H1 (cell line): ENCODE measurements around the gene GPR180. TPM values are rescaled to one million over a fixed set of nuclear protein-coding genes. Genes with fewer than 3 reads are reported as not detected.

Source experiments
- CTCF ChIA-PET: fragments of 300-600 bp; sonication (Branson Sonifier 250); formaldehyde crosslinking; loops from one replicate; lab custom pipeline; 2021; ENCODE audit not compliant: partially characterized antibody; lab: Charles Lee
- POLR2A ChIA-PET: fragments of 300-600 bp; sonication (Branson Sonifier 250); formaldehyde crosslinking; loops from one replicate; lab custom pipeline; 2021; ENCODE audit warnings: inconsistent platforms; ENCODE audit not compliant: partially characterized antibody; lab: Charles Lee
- DNase-seq, 2 experiments: peaks; one replicate each; pipeline versions ENCODE4 v3.0.0 to v3.0.0-alpha.2; 2010 to 2022; ENCODE audit warnings: low spot score in 2 of 2, low read depth in 1 of 2, mixed read lengths in 1 of 2
- FAIRE-seq: peaks from 2 replicates; lab custom pipeline; 2011; peaks lifted over from hg19 to GRCh38; lab: Jason Lieb, UNC
- H2AFZ ChIP-seq: 2 replicates; pipeline ENCODE4 v1.8.1; 2012; ENCODE audit warnings: low read length, inconsistent platforms
- H2AK5ac ChIP-seq: 2 replicates; pipeline ENCODE4 v1.6.1; 2013; ENCODE audit warnings: low read depth, low read length
- H2BK120ac ChIP-seq: replicated peaks from 2 replicates; pipeline ENCODE3; 2013; ENCODE audit warnings: low read depth, low read length, inconsistent platforms
- H2BK12ac ChIP-seq: 2 replicates; pipeline ENCODE4 v1.6.1; 2013; ENCODE audit warnings: low read depth, low read length
- H2BK15ac ChIP-seq: 2 replicates; pipeline ENCODE4 v1.6.1; 2013; ENCODE audit warnings: low read length
- H2BK20ac ChIP-seq: 2 replicates; pipeline ENCODE4 v1.6.1; 2013; ENCODE audit warnings: low read length
- H2BK5ac ChIP-seq: 2 replicates; pipeline ENCODE4 v1.6.1; 2013; ENCODE audit warnings: low read depth, low read length
- H3K14ac ChIP-seq: 2 replicates; pipeline ENCODE4 v1.6.1; 2013; ENCODE audit warnings: inconsistent platforms; ENCODE audit not compliant: insufficient read length
- H3K18ac ChIP-seq: 2 replicates; pipeline ENCODE4 v1.6.1; 2013; ENCODE audit warnings: low read length; ENCODE audit errors: extremely low read depth
- H3K23ac ChIP-seq: 2 replicates; pipeline ENCODE4 v1.6.1; 2013; ENCODE audit warnings: inconsistent platforms; ENCODE audit not compliant: insufficient read length
- H3K23me2 ChIP-seq: 2 replicates; pipeline ENCODE4 v1.6.1; 2013; ENCODE audit warnings: low read depth, low read length
- H3K27ac ChIP-seq: 2 replicates; pipeline ENCODE4 v1.6.1; 2011; ENCODE audit warnings: low read depth, low read length, inconsistent platforms
- H3K27me3 ChIP-seq, 4 experiments: replicated peaks in 1 of 4; 1 replicate in 1 of 4; 2 replicates in 3 of 4; pipeline versions ENCODE4 v1.6.1 to v1.8.1; 2011 to 2013; ENCODE audit warnings: low read length in 3 of 4, mild to moderate bottlenecking in 3 of 4, inconsistent platforms in 2 of 4, mixed read lengths in 2 of 4, moderate library complexity in 1 of 4; ENCODE audit not compliant: control insufficient read depth in 3 of 4, insufficient read depth in 3 of 4; ENCODE audit errors: extremely low read depth in 1 of 4
- H3K36me3 ChIP-seq, 4 experiments: 2 replicates each; pipeline versions ENCODE4 v1.6.1 to v1.8.1; 2011 to 2013; ENCODE audit warnings: mild to moderate bottlenecking in 4 of 4, low read length in 3 of 4, moderate library complexity in 2 of 4, control low read depth in 1 of 4, inconsistent platforms in 1 of 4; ENCODE audit not compliant: insufficient read depth in 4 of 4, control insufficient read depth in 2 of 4
- H3K4ac ChIP-seq: replicated peaks from 2 replicates; pipeline ENCODE3; 2013; ENCODE audit warnings: low read length, low read depth, mixed read lengths, inconsistent platforms; ENCODE audit not compliant: insufficient read length
- H3K4me1 ChIP-seq, 4 experiments: replicated peaks in 1 of 4; 1 replicate in 1 of 4; 2 replicates in 3 of 4; pipeline versions ENCODE4 v1.6.1 to v1.8.1; 2011 to 2013; ENCODE audit warnings: low read length in 3 of 4, inconsistent platforms in 2 of 4, mixed read lengths in 1 of 4; ENCODE audit not compliant: insufficient read depth in 4 of 4, control insufficient read depth in 3 of 4
- H3K4me2 ChIP-seq, 2 experiments: 2 replicates each; pipeline versions ENCODE4 v1.6.1 to v1.8.1; 2011 to 2013; ENCODE audit warnings: low read depth in 2 of 2, low read length in 2 of 2, control low read depth in 1 of 2, inconsistent platforms in 1 of 2, mild to moderate bottlenecking in 1 of 2; ENCODE audit not compliant: insufficient read depth in 1 of 2
- H3K4me3 ChIP-seq, 4 experiments: fragments of 200-600, 300-600 bp in 1 of 4; sonication (generic), shearing (Covaris generic), sonication (Bioruptor Twin) in 1 of 4; 2 replicates each; pipeline versions ENCODE4 v1.5.1 to v1.8.1; 2011 to 2016; ENCODE audit warnings: low read length in 4 of 4, low read depth in 3 of 4, control low read depth in 2 of 4, inconsistent platforms in 2 of 4, mild to moderate bottlenecking in 2 of 4, mixed read lengths in 1 of 4, moderate library complexity in 1 of 4; ENCODE audit not compliant: insufficient read depth in 2 of 4; ENCODE audit errors: extremely low read depth in 1 of 4
- H3K56ac ChIP-seq: replicated peaks from 2 replicates; pipeline ENCODE3; 2013; ENCODE audit warnings: low read depth, mild to moderate bottlenecking, mixed read lengths, low read length, inconsistent platforms; ENCODE audit not compliant: insufficient read length
- H3K79me1 ChIP-seq: 2 replicates; pipeline ENCODE4 v1.6.1; 2013; ENCODE audit warnings: low read depth, low read length, control low read depth
- H3K79me2 ChIP-seq, 2 experiments: 2 replicates each; pipeline versions ENCODE4 v1.6.1 to v1.8.1; 2012 to 2013; ENCODE audit warnings: low read length in 2 of 2, mild to moderate bottlenecking in 2 of 2, inconsistent platforms in 1 of 2; ENCODE audit not compliant: insufficient read depth in 2 of 2, control insufficient read depth in 1 of 2
- H3K9ac ChIP-seq, 4 experiments: replicated peaks in 1 of 4; 1 replicate in 1 of 4; 2 replicates in 3 of 4; pipeline versions ENCODE4 v1.6.1 to v1.8.1; 2011 to 2013; ENCODE audit warnings: low read depth in 3 of 4, low read length in 3 of 4, control low read depth in 2 of 4, mild to moderate bottlenecking in 2 of 4, moderate library complexity in 2 of 4, inconsistent platforms in 1 of 4; ENCODE audit errors: extremely low read depth in 1 of 4
- H3K9me3 ChIP-seq, 2 experiments: 2 replicates each; pipeline versions ENCODE4 v1.6.1 to v1.8.1; 2012 to 2013; ENCODE audit warnings: mild to moderate bottlenecking in 2 of 2, moderate library complexity in 2 of 2, control low read depth in 1 of 2, inconsistent platforms in 1 of 2, low read depth in 1 of 2, low read length in 1 of 2, mixed read lengths in 1 of 2; ENCODE audit not compliant: insufficient read depth in 2 of 2
- H4K20me1 ChIP-seq, 2 experiments: replicated peaks in 1 of 2; 2 replicates each; pipeline versions ENCODE3 to v1.8.1; 2011 to 2013; ENCODE audit warnings: inconsistent platforms in 2 of 2, low read length in 2 of 2, mild to moderate bottlenecking in 1 of 2; ENCODE audit not compliant: insufficient read depth in 2 of 2, control insufficient read depth in 1 of 2
- H4K5ac ChIP-seq: 2 replicates; pipeline ENCODE4 v1.6.1; 2013; ENCODE audit warnings: low read length, low read depth, mixed read lengths, inconsistent platforms; ENCODE audit not compliant: insufficient read length
- H4K8ac ChIP-seq: 2 replicates; pipeline ENCODE4 v1.8.0; 2013; ENCODE audit warnings: mild to moderate bottlenecking, moderate library complexity, low read length, inconsistent platforms; ENCODE audit not compliant: insufficient read depth; ENCODE audit errors: extremely low read depth
- H4K91ac ChIP-seq: replicated peaks from 2 replicates; pipeline ENCODE3; 2013; ENCODE audit warnings: low read length, mixed read lengths, inconsistent platforms; ENCODE audit not compliant: insufficient read length
- FOSL1 ChIP-seq: IDR thresholded peaks from 2 replicates; pipeline ENCODE4 v1.6.1; 2011; ENCODE audit warnings: mild to moderate bottlenecking, low read depth, low read length, moderate library complexity; ENCODE audit not compliant: insufficient read depth
- KDM1A ChIP-seq: fragments of 200-600, 300-600 bp; sonication (generic); IDR thresholded peaks from 2 replicates; pipeline ENCODE4 v1.7.1; 2016; ENCODE audit warnings: mild to moderate bottlenecking, low read length, borderline replicate concordance
- KDM5A ChIP-seq: fragments of 200-600 bp; IDR thresholded peaks from 2 replicates; pipeline ENCODE4 v1.7.1; 2012; ENCODE audit warnings: mild to moderate bottlenecking, low read length, inconsistent platforms, mixed read lengths
- RAD21 ChIP-seq, 2 experiments: IDR thresholded peaks in 1 of 2; conservative IDR thresholded peaks in 1 of 2; 2 replicates each; pipeline ENCODE4 v1.6.1; 2011; ENCODE audit warnings: low read depth in 2 of 2, low read length in 2 of 2, improper control_type of control experiment in 1 of 2, inconsistent platforms in 1 of 2, mild to moderate bottlenecking in 1 of 2, moderate library complexity in 1 of 2
- SAP30 ChIP-seq: fragments of 300-600 bp; sonication (generic); IDR thresholded peaks from 2 replicates; pipeline ENCODE4 v1.7.1; 2012; ENCODE audit warnings: low read length, moderate library complexity, mild to moderate bottlenecking, inconsistent platforms; ENCODE audit not compliant: insufficient read depth, insufficient replicate concordance
- YY1 ChIP-seq: IDR thresholded peaks from 2 replicates; pipeline ENCODE4 v1.6.1; 2011; ENCODE audit warnings: low read depth, mild to moderate bottlenecking, low read length
- WGBS, 2 experiments: shearing (Covaris generic) in 1 of 2; methylation state at CpG; one replicate each; pipeline versions ENCODE4 v1.1.6 to v1.1.7; 2013 to 2015; ENCODE audit warnings: low lambda C conversion rate in 2 of 2, mixed read lengths in 2 of 2, inconsistent platforms in 1 of 2, low coverage in 1 of 2, missing lambda C conversion rate in 1 of 2; ENCODE audit not compliant: insufficient replicate concordance in 2 of 2, insufficient coverage in 1 of 2, insufficient read length in 1 of 2; ENCODE audit errors: extremely low coverage in 1 of 2, missing lambda C conversion rate in 1 of 2; 5-methylcytosine and 5-hydroxymethylcytosine counted together
- polyA plus RNA-seq, 7 experiments: library from polyadenylated mRNA; depleted of rRNA in 3 of 7; stranded (reverse) in 5 of 7; unstranded in 2 of 7; fragments of >200 nt in 5 of 7; fragments of 200-250 nt in 2 of 7; gene quantifications; 1 replicate in 5 of 7; 2 replicates in 1 of 7; 4 replicates in 1 of 7; pipeline versions ENCODE4 v1.2.1 to v1.2.3, GENCODE V29; 2011 to 2013; ENCODE audit warnings: missing spikeins in 2 of 7, mixed read lengths in 2 of 7
- total RNA-seq: library from RNA; stranded (reverse); fragmentation: NEBNext Ultra II Directional; extraction: Animal tissue kit (Norgen Biotek cat#: 25700); gene quantifications from 2 replicates; pipeline ENCODE4 v1.2.1, GENCODE V29; 2021

The GPR180 gene
- total and polyA plus RNA-seq, 2 of the 8 experiments (the other 6 are each of a cell fraction or from before 2014, with no cell fraction given) = 1.8 to 4.8 TPM

- ChIA-PET CTCF (interaction anchor here (1.4 to 1.5 kb wide), 2 partner anchors 11 to 38 kb away, joined by 3 read pairs; no protein-coding TSS in a partner anchor), POLR2A (no interaction called here)
- H3K4me2 ChIP-seq = no peak overlapping the region
- H3K23me2 ChIP-seq = no peaks in the 10 kb centered on the region
- H3K4me3 ChIP-seq = no peak overlapping the region
- H2BK20ac ChIP-seq = no peak overlapping the region
- H2BK5ac ChIP-seq = no peak overlapping the region
- H2BK15ac ChIP-seq = no peak overlapping the region
- H3K79me1 ChIP-seq = no peaks in the 10 kb centered on the region
- H3K36me3 ChIP-seq = no peaks in the 10 kb centered on the region
- no peak overlapping the region for H2AFZ ChIP-seq
- H3K18ac ChIP-seq = no peak overlapping the region
- H4K8ac ChIP-seq = no peak overlapping the region
- H3K79me2 ChIP-seq = no peaks in the 10 kb centered on the region
- no peak overlapping the region for H2BK12ac ChIP-seq
- no peaks in the 10 kb centered on the region for H3K27me3 ChIP-seq
- DNase-seq = no peak
- H3K23ac ChIP-seq = no peak overlapping the region
- no peaks in the 10 kb centered on the region for H3K9me3 ChIP-seq
- no peak overlapping the region for H2AK5ac ChIP-seq
- no peak overlapping the region for H3K9ac ChIP-seq
- peak; percentile 7 for FAIRE-seq
- no peak for TF ChIP-seq KDM5A
- TF ChIP-seq FOSL1 = no peak
- TF ChIP-seq YY1 = no peak
- no peak for TF ChIP-seq KDM1A
- TF ChIP-seq SAP30 = no peak
- no peak for TF ChIP-seq RAD21 (IDR thresholded peaks at IDR 0.05 in 1 of 2, conservative IDR thresholded peaks at IDR 0.05 in 1 of 2; ENCODE audit: low read depth in 2 of 2, low read length in 2 of 2)
- H3K4me1 ChIP-seq = peaks cover 0 to 7% (median 5%) of the 10 kb centered on the region in 4 experiments; a peak in 4 of 7 replicates
- H3K27ac ChIP-seq = no peak overlapping the region
- H3K14ac ChIP-seq = no peak overlapping the region
- H2BK120ac ChIP-seq = no peak overlapping the region
- H3K4ac ChIP-seq = no peak overlapping the region
- no peak overlapping the region for H3K56ac ChIP-seq
- WGBS, 2 experiments = 95% methylated on average over 1 of the region's 1 CpG; no CpG with 5 or more reads in 1 of the 2 experiments
- H4K5ac ChIP-seq = no peak overlapping the region
- no peak overlapping the region for H4K91ac ChIP-seq
- no peaks in the 10 kb centered on the region for H4K20me1 ChIP-seq
These were observed 54.5 kb downstream of the GPR180 start for GRCh38 chr13:94656176-94656575.
